PC-9 (cell line): Measurements from ENCODE around the gene IKBKE.

Experiments
- CTCF ChIP-seq: fragments of 200-600 bp; sonication (generic); conservative IDR thresholded peaks from 2 replicates; pipeline ENCODE4 v1.6.1; 2017; ENCODE audit warnings: mixed run types, antibody characterized with exemption, mild to moderate bottlenecking, moderate library complexity
- EZH2 ChIP-seq: fragments of 200-600 bp; sonication (generic); IDR thresholded peaks from 2 replicates; pipeline ENCODE4 v1.8.0; 2017; ENCODE audit warnings: antibody characterized with exemption, low read depth

DNA sequence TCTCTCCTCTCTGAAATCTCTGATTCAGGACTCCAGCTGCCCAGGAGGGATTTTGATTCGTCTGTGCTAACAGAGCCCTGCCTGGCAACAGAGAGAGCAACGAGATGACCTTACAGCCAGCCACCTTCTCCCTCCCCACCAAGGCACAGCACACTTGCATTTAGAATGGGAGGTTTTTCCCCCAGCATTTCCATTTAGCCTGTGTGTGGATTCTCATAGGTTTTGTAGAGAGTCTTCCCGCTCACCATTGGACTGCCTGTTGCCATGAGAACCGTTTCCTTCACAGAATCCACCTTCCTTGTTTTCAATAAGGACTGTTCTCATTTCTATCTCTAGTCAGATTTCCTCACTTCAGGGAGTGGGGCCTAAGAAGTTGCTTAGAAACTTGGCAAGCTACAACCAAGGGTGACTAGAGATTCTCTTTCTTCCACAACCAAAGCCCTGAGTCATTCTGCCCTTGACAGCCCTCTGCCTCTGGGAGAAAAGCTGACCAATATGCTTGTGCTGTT lies 5.8 kb upstream of the IKBKE start:
- TF ChIP-seq CTCF (no peak), EZH2 (no peak)
